Stomach (tissue), 4 donors: ENCODE measurements around the gene GUF1.

Experiments used
- EP300 ChIP-seq: sonication (generic); formaldehyde crosslinking; IDR thresholded peaks from one replicate; pipeline ENCODE4 v1.6.1; 2017; ENCODE audit warnings: antibody characterized with exemption
- POLR2A ChIP-seq, 4 donors: fragments of 450-650 bp; IDR thresholded peaks; one replicate each; pipeline ENCODE4 v1.6.1; 2016; ENCODE audit warnings: antibody characterized with exemption in 4 of 4, control low read depth in 2 of 4, mild to moderate bottlenecking in 1 of 4, moderate library complexity in 1 of 4

GRCh38 chr4:44652002-44652401 is 26.2 kb upstream of the GUF1 start:
- no peak for TF ChIP-seq EP300
- TF ChIP-seq POLR2A (IDR thresholded peaks at IDR 0.05), result no peak
